Right atrium auricular region (tissue), 2 donors: Measurements from ENCODE around the gene WIPF3. TPM values are rescaled to one million over a fixed set of nuclear protein-coding genes. Genes with fewer than 3 reads are reported as not detected.

Experiments used
- DNase-seq: peaks from one replicate; pipeline ENCODE4 v3.0.0-alpha.2; 2019; ENCODE audit warnings: low spot score
- H3K27ac ChIP-seq, 2 donors: fragments of 200-600 bp; sonication (generic); 1 replicate in 1 of 2; 2 replicates in 1 of 2; pipeline ENCODE4 v1.5.1; 2016 to 2019
- H3K27me3 ChIP-seq, 2 donors: fragments of 200-600 bp; sonication (generic); one replicate each; pipeline versions ENCODE4 v1.5.1 to v1.6.0; 2017 to 2019
- H3K36me3 ChIP-seq: fragments of 200-600 bp; sonication (generic); one replicate; pipeline ENCODE4 v1.5.1; 2016
- H3K4me1 ChIP-seq, 2 donors: fragments of 200-600 bp; sonication (generic); one replicate each; pipeline versions ENCODE4 v1.5.1 to v1.6.0; 2017 to 2019
- H3K4me3 ChIP-seq, 2 donors: fragments of 200-600 bp; sonication (generic); 1 replicate in 1 of 2; 2 replicates in 1 of 2; pipeline ENCODE4 v1.5.1; 2017 to 2019; ENCODE audit warnings: mild to moderate bottlenecking in 1 of 2, moderate library complexity in 1 of 2
- H3K9me3 ChIP-seq, 2 donors: fragments of 200-600 bp; sonication (generic); one replicate each; pipeline ENCODE4 v1.5.1; 2019
- CTCF ChIP-seq, 2 donors: fragments of 200-600 bp; sonication (generic); IDR thresholded peaks; one replicate each; pipeline ENCODE4 v1.5.1; 2019; ENCODE audit warnings: antibody characterized with exemption in 2 of 2
- total RNA-seq, 2 donors: library from RNA; depleted of rRNA; stranded (reverse); fragments of >200 nt; gene quantifications; one replicate each; pipeline ENCODE4 v1.1.0, GENCODE V29; 2016

WIPF3 gene
- total RNA-seq, 2 donors from 2014 or later = 1.3 to 2.9 TPM

GRCh38 chr7:29835718-29836117, 29.4 kb downstream of the WIPF3 start:
- H3K36me3 ChIP-seq = no peaks in the 10 kb centered on the region
- TF ChIP-seq CTCF (IDR thresholded peaks at IDR 0.05) = no peak
- H3K9me3 ChIP-seq = no peaks in the 10 kb centered on the region
- H3K4me3 ChIP-seq = no peak overlapping the region
- H3K27me3 ChIP-seq = no peaks in the 10 kb centered on the region
- DNase-seq = no peak
- H3K4me1 ChIP-seq = no peaks in the 10 kb centered on the region
- no peak overlapping the region for H3K27ac ChIP-seq

- Histone ChIP-seq H3K4me1 (no peaks in the 10 kb centered on the region), H3K27ac (no peak overlapping the region), H3K9me3 (no peaks in the 10 kb centered on the region), H3K36me3 (no peaks in the 10 kb centered on the region), H3K4me3 (no peak overlapping the region), H3K27me3 (no peaks in the 10 kb centered on the region)
- TF ChIP-seq CTCF (IDR thresholded peaks at IDR 0.05) = no peak
- DNase-seq = peak; percentile 85
These were observed 33.0 kb downstream of the WIPF3 start for GRCh38 chr7:29839302-29839701.

DNA sequence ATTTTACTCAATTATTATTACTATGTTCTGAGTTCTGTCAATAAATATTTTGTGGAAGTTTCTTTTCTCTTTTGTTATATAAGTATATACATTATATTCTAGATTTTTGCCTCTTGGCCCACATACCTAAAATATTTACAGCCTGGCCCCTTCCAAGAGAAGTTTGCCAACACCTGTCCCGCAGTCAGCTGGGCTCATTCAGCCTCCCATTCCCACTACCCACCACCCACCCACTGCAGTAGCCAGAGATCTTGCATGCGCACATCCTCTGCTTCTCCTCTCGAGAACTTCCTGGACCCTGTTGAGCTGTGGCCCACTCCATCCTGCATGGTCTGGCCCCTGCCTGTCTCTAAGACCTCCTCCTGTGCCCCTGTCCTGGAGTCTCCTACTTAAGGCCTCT, 33.6 kb downstream of the WIPF3 start:
- no peak for DNase-seq
- Histone ChIP-seq H3K36me3 (no peaks in the 10 kb centered on the region), H3K4me1 (no peaks in the 10 kb centered on the region), H3K9me3 (no peaks in the 10 kb centered on the region), H3K27me3 (no peaks in the 10 kb centered on the region), H3K4me3 (no peak overlapping the region), H3K27ac (no peak overlapping the region)
- no peak for TF ChIP-seq CTCF (IDR thresholded peaks at IDR 0.05)

- no peaks in the 10 kb centered on the region for H3K9me3 ChIP-seq
- DNase-seq = no peak
- no peak for TF ChIP-seq CTCF (IDR thresholded peaks at IDR 0.05)
- no peaks in the 10 kb centered on the region for H3K36me3 ChIP-seq
- no peaks in the 10 kb centered on the region for H3K4me1 ChIP-seq
- no peaks in the 10 kb centered on the region for H3K27me3 ChIP-seq
- H3K4me3 ChIP-seq = no peak overlapping the region
- no peak overlapping the region for H3K27ac ChIP-seq
These were observed 34.4 kb downstream of the WIPF3 start for GRCh38 chr7:29840701-29841100.

- H3K9me3 ChIP-seq = no peaks in the 10 kb centered on the region
- no peak overlapping the region for H3K4me3 ChIP-seq
- H3K36me3 ChIP-seq = no peaks in the 10 kb centered on the region
- no peak for TF ChIP-seq CTCF (IDR thresholded peaks at IDR 0.05)
- H3K27me3 ChIP-seq = no peaks in the 10 kb centered on the region
- H3K27ac ChIP-seq = no peak overlapping the region
- no peaks in the 10 kb centered on the region for H3K4me1 ChIP-seq
- no peak for DNase-seq
These were observed 35.8 kb downstream of the WIPF3 start for GRCh38 chr7:29841926-29842701.

DNA sequence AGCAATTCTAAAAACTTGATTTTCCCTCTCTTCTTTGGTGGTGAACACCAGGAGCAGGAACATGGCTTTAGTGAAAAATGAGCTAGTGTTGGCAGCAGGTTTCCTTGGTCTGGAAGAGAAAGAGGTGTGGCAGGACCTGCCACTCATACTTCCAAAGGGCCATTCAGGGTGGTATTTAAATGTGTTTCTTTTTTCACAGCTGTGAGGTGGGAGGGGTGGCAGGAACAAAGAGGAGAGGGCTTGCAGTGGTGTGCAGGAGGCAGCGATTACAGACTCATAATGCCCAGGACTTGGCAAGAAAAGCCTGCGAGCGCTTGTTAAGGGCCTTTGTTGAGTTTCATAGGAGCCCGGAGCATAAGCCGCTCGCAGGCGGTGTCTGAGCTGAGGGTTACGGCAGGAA, 36.8 kb downstream of the WIPF3 start:
- no peak for DNase-seq
- no peaks in the 10 kb centered on the region for H3K4me1 ChIP-seq
- no peak overlapping the region for H3K4me3 ChIP-seq
- H3K9me3 ChIP-seq = no peaks in the 10 kb centered on the region
- H3K27ac ChIP-seq = no peak overlapping the region
- no peak for TF ChIP-seq CTCF (IDR thresholded peaks at IDR 0.05)
- H3K27me3 ChIP-seq = no peaks in the 10 kb centered on the region
- no peaks in the 10 kb centered on the region for H3K36me3 ChIP-seq
